Heart right ventricle (tissue), 16 donors: ENCODE data around the gene SLC25A13. TPM values are rescaled to one million over a fixed set of nuclear protein-coding genes. Genes with fewer than 3 reads are reported as not detected.

Experiments
- ATAC-seq, 8 donors: fragments of 200-7000 bp; cut with Tn5 transposase; one replicate each; pipeline ENCODE4 v1.9.1; 2020; ENCODE audit warnings: mild to moderate bottlenecking in 8 of 8, moderate library complexity in 8 of 8, moderate number of reproducible peaks in 1 of 8
- DNase-seq, 2 donors: peaks; one replicate each; pipeline ENCODE4 v3.0.0-alpha.2; 2020
- H3K27ac ChIP-seq, 10 donors: fragments of 200-600 bp; sonication (generic) in 2 of 10; one replicate each; pipeline versions ENCODE4 v1.5.0 to v1.8.0; 2020 to 2022; ENCODE audit warnings: mild to moderate bottlenecking in 3 of 10
- H3K27me3 ChIP-seq, 7 donors: fragments of 200-600 bp; one replicate each; pipeline ENCODE4 v1.8.0; 2021 to 2022; ENCODE audit warnings: mild to moderate bottlenecking in 2 of 7
- H3K36me3 ChIP-seq, 9 donors: fragments of 200-600 bp; sonication (generic) in 1 of 9; one replicate each; pipeline versions ENCODE4 v1.5.0 to v1.8.0; 2020 to 2022; ENCODE audit warnings: mild to moderate bottlenecking in 2 of 9
- H3K4me1 ChIP-seq, 9 donors: fragments of 200-600 bp; sonication (generic) in 1 of 9; one replicate each; pipeline versions ENCODE4 v1.5.0 to v1.8.0; 2020 to 2022; ENCODE audit warnings: mild to moderate bottlenecking in 4 of 9
- H3K4me3 ChIP-seq, 10 donors: fragments of 200-600 bp; sonication (generic) in 2 of 10; one replicate each; pipeline versions ENCODE4 v1.5.0 to v1.8.0; 2020 to 2022; ENCODE audit warnings: mild to moderate bottlenecking in 7 of 10, moderate library complexity in 2 of 10
- H3K9me3 ChIP-seq, 11 donors: fragments of 200-600 bp in 10 of 11; sonication (generic) in 2 of 11; one replicate each; pipeline versions ENCODE4 v1.5.0 to v1.8.0; 2013 to 2022; ENCODE audit warnings: mild to moderate bottlenecking in 2 of 11, control low read depth in 1 of 11, moderate library complexity in 1 of 11
- CTCF ChIP-seq, 9 donors: fragments of 200-600 bp; sonication (generic) in 2 of 9; IDR thresholded peaks; one replicate each; pipeline versions ENCODE4 v1.5.0 to v1.8.0; 2021 to 2022; ENCODE audit warnings: antibody characterized with exemption in 9 of 9, mild to moderate bottlenecking in 5 of 9, moderate library complexity in 1 of 9
- WGBS, 2 donors: extraction: QIAGEN DNeasy Blood & Tissue Kit; methylation state at CpG; one replicate each; pipeline ENCODE4 v1.1.7; 2013; ENCODE audit warnings: inconsistent platforms in 1 of 2; 5-methylcytosine and 5-hydroxymethylcytosine counted together
- intact Hi-C, 10 donors: fragments of 100-400 bp; cut with DNase I; formaldehyde crosslinking; loops; one replicate each; pipeline versions ENCODE4 v1.11.1 to v1.14.2; 2022
- polyA plus RNA-seq, 2 donors: library from polyadenylated mRNA; stranded (reverse); fragments of 200-250 nt; gene quantifications; one replicate each; pipeline ENCODE4 v1.2.3, GENCODE V29; 2013
- total RNA-seq, 10 donors: library from RNA; stranded (reverse); fragmentation: NEBNext Ultra II Directional in 3 of 10; extraction: Animal tissue kit (Norgen Biotek cat#: 25700) in 3 of 10; gene quantifications; one replicate each; pipeline versions ENCODE4 v1.2.1 to v1.2.4, GENCODE V29; 2021 to 2023
- donor health status: Arrhythmogenic right ventricular cardiomyopathy.
- donor health status: ischemic (EF 13 %, LVEDD 7.1; RV severe dilation, severe dysfunction).
- donor health status: healthy with polysubstance abuse.
- donor health status: DM: no; HTN: yes; CAD: no.
- donor health status: DM: no; HTN: no; CAD: no.
- donor health status: ischemic (EF 25% LVEDD 6.9; RV normal size, moderate dysfunction).
- donor health status: ischemic (EF 25% LVEDD 5.7; RV mildly dilated, moderate dysfunction).
- donor health status: healthy.
- donor health status: DM: yes; HTN: yes; CAD: no.
- donor health status: Ischemic cardiomyopathy.
- donor health status: ischemic (EF 35%, LVEDD 5.7; RV mildly dilated, moderate dysfunction).
- donor health status: nonischemic (EF 11% LVEDD 7.7; RV severe dilation, severe dysfunction).
- donor health status: DM: yes; HTN: yes; CAD: no.
- donor health status: PGD.
- donor health status: ischemic (EF 29% LVEDD 5.4; RV normal size, mild dysfunction).
- donor health status: nonischemic (EF 23%, LVEDD 6.1; RV moderate dilation, normal function).

Gene SLC25A13
- total and polyA plus RNA-seq, 12 donors: 5.2 to 15.3 (median 8.7) TPM

- intact Hi-C loops: no loop called here
- Histone ChIP-seq H3K4me1 (peaks cover 0 to 10% (median 0%) of the 10 kb centered on the region in 9 donors), H3K9me3 (no peaks in the 10 kb centered on the region), H3K4me3 (no peak overlapping the region), H3K36me3 (peaks cover 0 to 25% (median 0%) of the 10 kb centered on the region in 9 donors), H3K27me3 (no peaks in the 10 kb centered on the region), H3K27ac (no peak overlapping the region)
- ATAC-seq: no peak
- TF ChIP-seq CTCF (IDR thresholded peaks at IDR 0.05): no peak
- 94 to 98% methylated on average over 3 of the region's 3 CpGs for WGBS, 2 donors
- no peak for DNase-seq
These were observed 118.1 kb downstream of the SLC25A13 start for GRCh38 chr7:96203786-96204185.

GRCh38 chr7:96202102-96202501, 119.8 kb downstream of the SLC25A13 start:
- intact Hi-C loops: no loop called here
- peaks cover 0 to 17% (median 0%) of the 10 kb centered on the region in 9 donors for H3K36me3 ChIP-seq
- ATAC-seq (no peak), DNase-seq (no peak)
- H3K9me3 ChIP-seq: no peaks in the 10 kb centered on the region
- H3K27me3 ChIP-seq: no peaks in the 10 kb centered on the region
- 86 to 88% methylated on average over 2 of the region's 2 CpGs for WGBS, 2 donors
- peaks cover 0 to 11% (median 0%) of the 10 kb centered on the region in 9 donors for H3K4me1 ChIP-seq
- H3K27ac ChIP-seq: no peak overlapping the region
- no peak for TF ChIP-seq CTCF (IDR thresholded peaks at IDR 0.05)
- H3K4me3 ChIP-seq: no peak overlapping the region

- no peaks in the 10 kb centered on the region for H3K9me3 ChIP-seq
- H3K36me3 ChIP-seq: peaks cover 0 to 8% (median 0%) of the 10 kb centered on the region in 9 donors
- 89 to 96% methylated on average over 1 of the region's 1 CpG for WGBS, 2 donors
- ATAC-seq (no peak), DNase-seq (no peak)
- intact Hi-C loops: no loop called here
- TF ChIP-seq CTCF (IDR thresholded peaks at IDR 0.05): no peak
- no peaks in the 10 kb centered on the region for H3K27me3 ChIP-seq
- no peak overlapping the region for H3K4me3 ChIP-seq
- H3K27ac ChIP-seq: no peak overlapping the region
- H3K4me1 ChIP-seq: peaks cover 0 to 11% (median 0%) of the 10 kb centered on the region in 9 donors
These were observed 121.2 kb downstream of the SLC25A13 start for GRCh38 chr7:96200740-96201139.

- H3K9me3 ChIP-seq: no peaks in the 10 kb centered on the region
- DNase-seq (no peak), ATAC-seq (peak in 4 of 8 donors; percentile 41 to 59 (median 46))
- H3K36me3 ChIP-seq: peaks cover 0 to 7% (median 0%) of the 10 kb centered on the region in 9 donors
- intact Hi-C loops: no loop called here
- H3K27ac ChIP-seq: no peak overlapping the region
- TF ChIP-seq CTCF (IDR thresholded peaks at IDR 0.05): no peak
- whole genome bisulfite sequencing, 2 donors: 92% methylated on average over 1 of the region's 1 CpG
- H3K4me3 ChIP-seq: no peak overlapping the region
- H3K4me1 ChIP-seq: peaks cover 0 to 11% (median 0%) of the 10 kb centered on the region in 9 donors
- H3K27me3 ChIP-seq: no peaks in the 10 kb centered on the region
These were observed 122.5 kb downstream of the SLC25A13 start for GRCh38 chr7:96199421-96199820.
